ENCODE data around the gene KIF18B. TPM values are rescaled to one million over a fixed set of nuclear protein-coding genes. Genes with fewer than 3 reads are reported as not detected.

The KIF18B gene
- total RNA-seq, 1 donor from 2014 or later, result 22.5 TPM

GRCh38 chr17:44935116-44935515, 12.5 kb downstream of the KIF18B start:
- no peak overlapping the region for H3K4me3 ChIP-seq (ENCODE audit: low read depth, low read length)
- DNase-seq (ENCODE audit: low read depth), result no peak
- no peak for TF ChIP-seq CTCF (conservative IDR thresholded peaks at IDR 0.05; ENCODE audit: low read depth, low read length)

GRCh38 chr17:44934745-44935105, 12.8 kb downstream of the KIF18B start:
- DNase-seq (ENCODE audit: low read depth), result no peak
- TF ChIP-seq CTCF (conservative IDR thresholded peaks at IDR 0.05; ENCODE audit: low read depth, low read length), result no peak
- no peak overlapping the region for H3K4me3 ChIP-seq (ENCODE audit: low read depth, low read length)

GRCh38 chr17:44933824-44934744, 13.5 kb downstream of the KIF18B start:
- no peak for DNase-seq (ENCODE audit: low read depth)
- no peak overlapping the region for H3K4me3 ChIP-seq (ENCODE audit: low read depth, low read length)
- no peak for TF ChIP-seq CTCF (conservative IDR thresholded peaks at IDR 0.05; ENCODE audit: low read depth, low read length)

- H3K4me3 ChIP-seq (ENCODE audit: low read depth, low read length), result no peak overlapping the region
- no peak for TF ChIP-seq CTCF (conservative IDR thresholded peaks at IDR 0.05; ENCODE audit: low read depth, low read length)
- DNase-seq (ENCODE audit: low read depth), result no peak
Observed at GRCh38 chr17:44932787-44933097, 14.8 kb downstream of the KIF18B start.

GRCh38 chr17:44932096-44932786, 15.3 kb downstream of the KIF18B start:
- no peak for DNase-seq (ENCODE audit: low read depth)
- no peak for TF ChIP-seq CTCF (conservative IDR thresholded peaks at IDR 0.05; ENCODE audit: low read depth, low read length)
- H3K4me3 ChIP-seq (ENCODE audit: low read depth, low read length), result no peak overlapping the region

GRCh38 chr17:44931376-44931775, 16.2 kb downstream of the KIF18B start:
- DNase-seq (ENCODE audit: low read depth), result no peak
- TF ChIP-seq CTCF (conservative IDR thresholded peaks at IDR 0.05; ENCODE audit: low read depth, low read length), result no peak
- H3K4me3 ChIP-seq (ENCODE audit: low read depth, low read length), result no peak overlapping the region

All from epithelial cell of proximal tubule (primary cell).